Stimulated activated CD8-positive, alpha-beta memory T cell treated with anti-CD3 and anti-CD28 coated beads, Interleukin-15, amount 100 ng/mL, for 1 hour (primary cell): ENCODE data around the gene DLK1.

Experiments used
- DNase-seq: peaks from one replicate; pipeline ENCODE4 v3.0.0-alpha.2; 2020; ENCODE audit warnings: low read depth

Gene DLK1

GRCh38 chr14:100734031-100734990 is 7.6 kb downstream of the DLK1 start:
- no peak for DNase-seq

- DNase-seq: no peak
Measured at GRCh38 chr14:100735271-100735670, 8.6 kb downstream of the DLK1 start.

GRCh38 chr14:100736269-100737180 is 9.8 kb downstream of the DLK1 start:
- no peak for DNase-seq

- DNase-seq: no peak
Measured at GRCh38 chr14:100737526-100737925, 10.8 kb downstream of the DLK1 start.

GRCh38 chr14:100738269-100738691 is 11.6 kb downstream of the DLK1 start:
- no peak for DNase-seq

- no peak for DNase-seq
Measured at GRCh38 chr14:100738704-100739131, 12.0 kb downstream of the DLK1 start.

- DNase-seq: no peak
Measured at GRCh38 chr14:100739306-100739705, 12.6 kb downstream of the DLK1 start.

- DNase-seq: no peak
Measured at GRCh38 chr14:100740196-100740825, 13.6 kb downstream of the DLK1 start.

GRCh38 chr14:100740929-100741328 is 14.2 kb downstream of the DLK1 start:
- DNase-seq: no peak

- no peak for DNase-seq
Measured at GRCh38 chr14:100741966-100742365, 15.3 kb downstream of the DLK1 start.

- DNase-seq: no peak
Measured at GRCh38 chr14:100746326-100746725, 19.6 kb downstream of the DLK1 start.

GRCh38 chr14:100747021-100747586 is 20.4 kb downstream of the DLK1 start:
- no peak for DNase-seq

GRCh38 chr14:100747736-100748135 is 21.0 kb downstream of the DLK1 start:
- DNase-seq: no peak

GRCh38 chr14:100748403-100748802 is 21.7 kb downstream of the DLK1 start:
- DNase-seq: no peak

GRCh38 chr14:100748944-100749343 is 22.3 kb downstream of the DLK1 start:
- DNase-seq: no peak

GRCh38 chr14:100749967-100750597 is 23.4 kb downstream of the DLK1 start:
- DNase-seq: no peak

GRCh38 chr14:100750762-100751699 is 24.3 kb downstream of the DLK1 start:
- DNase-seq: no peak

GRCh38 chr14:100754020-100754419 is 27.3 kb downstream of the DLK1 start:
- DNase-seq: no peak

GRCh38 chr14:100755649-100756048 is 29.0 kb downstream of the DLK1 start:
- no peak for DNase-seq

GRCh38 chr14:100761481-100761880 is 34.8 kb downstream of the DLK1 start:
- DNase-seq: no peak
